GM21717 (cell line): ENCODE data around the gene BANP.
A peak's percentile ranks its signal among the peaks of the same experiment; 100 is the strongest.

ENCODE experiments used
- ATAC-seq: cut with Tn5 transposase; IDR thresholded peaks from one replicate; pipeline ENCODE4 v1.9.1; 2021; ENCODE audit warnings: mild to moderate bottlenecking, moderate library complexity; ENCODE audit not compliant: unreplicated experiment

Gene BANP

GRCh38 chr16:87948735-87949070 lies 2.5 kb upstream of the BANP start:
- no peak for ATAC-seq

- no peak for ATAC-seq
Measured at GRCh38 chr16:87949071-87949744, 2.0 kb upstream of the BANP start.

GRCh38 chr16:87951552-87952538 lies 611 bp downstream of the BANP start:
- peak; percentile 2 for ATAC-seq

GRCh38 chr16:87952751-87953150 lies 1.5 kb downstream of the BANP start:
- ATAC-seq: no peak

- ATAC-seq: no peak
Measured at GRCh38 chr16:87953308-87954215, 2.3 kb downstream of the BANP start.

- no peak for ATAC-seq
Measured at GRCh38 chr16:87954361-87954760, 3.1 kb downstream of the BANP start.

GRCh38 chr16:87954826-87955225 lies 3.6 kb downstream of the BANP start:
- ATAC-seq: no peak

- no peak for ATAC-seq
Measured at GRCh38 chr16:87955302-87956097, 4.3 kb downstream of the BANP start.

GRCh38 chr16:87956098-87956364 lies 4.8 kb downstream of the BANP start:
- ATAC-seq: no peak

- peak; percentile 30 for ATAC-seq
Measured at GRCh38 chr16:87956365-87957231, 5.4 kb downstream of the BANP start.

GRCh38 chr16:87957296-87958094 lies 6.3 kb downstream of the BANP start:
- ATAC-seq: no peak

GRCh38 chr16:87958632-87959031 lies 7.4 kb downstream of the BANP start:
- ATAC-seq: no peak

- ATAC-seq: no peak
Measured at GRCh38 chr16:87959391-87959990, 8.3 kb downstream of the BANP start.

- no peak for ATAC-seq
Measured at GRCh38 chr16:87960296-87960695, 9.1 kb downstream of the BANP start.

GRCh38 chr16:87960852-87961251 lies 9.6 kb downstream of the BANP start:
- no peak for ATAC-seq

- no peak for ATAC-seq
Measured at GRCh38 chr16:87961623-87962022, 10.4 kb downstream of the BANP start.

GRCh38 chr16:87963400-87963799 lies 12.2 kb downstream of the BANP start:
- ATAC-seq: no peak

- no peak for ATAC-seq
Measured at GRCh38 chr16:87964049-87964659, 12.9 kb downstream of the BANP start.
